OCI-LY7 (cell line): Measurements from ENCODE around the gene PAQR6. TPM values are rescaled to one million over a fixed set of nuclear protein-coding genes. Genes with fewer than 3 reads are reported as not detected.

Source experiments
- BruUV-seq: library from RNA; stranded (reverse); fragments of 400-500 nt; replicated peaks from 2 replicates; lab custom pipeline; 2021; lab: Mats Ljungman, UMichigan
- CTCF ChIA-PET: fragments of 300-600 bp; sonication (Branson Sonifier 250); formaldehyde crosslinking; loops from one replicate; lab custom pipeline; 2022; ENCODE audit warnings: antibody characterized with exemption; ENCODE audit not compliant: unreplicated experiment; lab: Charles Lee
- POLR2A ChIA-PET: fragments of 300-600 bp; sonication (Branson Sonifier 250); formaldehyde crosslinking; loops from one replicate; lab custom pipeline; 2022; ENCODE audit warnings: antibody characterized with exemption; lab: Charles Lee
- DNase-seq: peaks from one replicate; pipeline ENCODE4 v3.0.0-alpha.2; 2015; ENCODE audit warnings: low spot score
- H2AFZ ChIP-seq: fragments of 200-600 bp; sonication (generic), shearing (Covaris generic); 2 replicates; pipeline ENCODE4 v1.6.1; 2014; ENCODE audit warnings: mild to moderate bottlenecking, antibody characterized with exemption, low read length, moderate library complexity
- H3K27ac ChIP-seq: fragments of 200-600 bp; sonication (generic); 2 replicates; pipeline ENCODE4 v1.5.1; 2014; ENCODE audit warnings: mixed run types, low read depth, mild to moderate bottlenecking, moderate library complexity, low read length, inconsistent platforms; ENCODE audit not compliant: poor library complexity, severe bottlenecking
- H3K36me3 ChIP-seq: fragments of 200-600 bp; sonication (generic); 2 replicates; pipeline ENCODE4 v1.6.1; 2014; ENCODE audit warnings: mild to moderate bottlenecking, antibody characterized with exemption, low read length, moderate library complexity, mixed read lengths; ENCODE audit not compliant: insufficient read depth
- H3K4me1 ChIP-seq: fragments of 200-600 bp; sonication (generic); 2 replicates; pipeline ENCODE4 v1.5.1; 2014; ENCODE audit warnings: mild to moderate bottlenecking, low read length; ENCODE audit not compliant: insufficient read depth, poor library complexity, severe bottlenecking
- H3K4me2 ChIP-seq: fragments of 200-600 bp; sonication (generic); 2 replicates; pipeline ENCODE4 v1.6.1; 2014; ENCODE audit warnings: mild to moderate bottlenecking, low read length
- H3K4me3 ChIP-seq: fragments of 200-600 bp; sonication (generic); 2 replicates; pipeline ENCODE4 v1.5.1; 2014; ENCODE audit warnings: mild to moderate bottlenecking, low read depth, low read length; ENCODE audit not compliant: poor library complexity, severe bottlenecking
- H3K79me2 ChIP-seq: fragments of 200-600 bp; sonication (generic); 2 replicates; pipeline ENCODE4 v1.6.1; 2016; ENCODE audit warnings: low read depth, mild to moderate bottlenecking, low read length, moderate library complexity, mixed read lengths; ENCODE audit not compliant: insufficient read depth
- H3K9me2 ChIP-seq: fragments of 200-600 bp; sonication (generic); 2 replicates; pipeline ENCODE4 v1.6.1; 2016; ENCODE audit warnings: mild to moderate bottlenecking, low read length, mixed read lengths; ENCODE audit not compliant: insufficient read depth
- H3K9me3 ChIP-seq: fragments of 200-600 bp; sonication (generic); 2 replicates; pipeline ENCODE4 v1.6.1; 2014; ENCODE audit warnings: mild to moderate bottlenecking, mixed run types, low read length, mixed read lengths
- H4K20me1 ChIP-seq: fragments of 200-600 bp; sonication (generic); 2 replicates; pipeline ENCODE4 v1.6.1; 2014; ENCODE audit warnings: mild to moderate bottlenecking, antibody characterized with exemption, low read length, moderate library complexity, mixed read lengths; ENCODE audit not compliant: insufficient read depth
- EZH2phosphoT487 ChIP-seq: fragments of 200-600 bp; sonication (generic); IDR thresholded peaks from 2 replicates; pipeline ENCODE4 v1.6.1; 2018; ENCODE audit warnings: low read depth, borderline replicate concordance, mild to moderate bottlenecking, mixed run types, antibody characterized with exemption, low read length, moderate library complexity, mixed read lengths
- intact Hi-C: fragments of 100-400 bp; cut with micrococcal nuclease; formaldehyde crosslinking; loops from one replicate; pipeline ENCODE4 v1.10.0; 2022; ENCODE audit not compliant: unreplicated experiment
- total RNA-seq, 2 experiments: library from RNA; depleted of rRNA in 1 of 2; stranded (reverse); fragments of >200 nt in 1 of 2; shearing (Covaris generic) in 1 of 2; gene quantifications; 2 replicates each; pipeline ENCODE4 v1.2.3, GENCODE V29; 2014 to 2022
- TF ChIP-seq, protein P1 (sequence below): fragments of 200-600 bp; sonication (generic); conservative IDR thresholded peaks from 2 replicates; pipeline ENCODE4 v1.5.1; 2014; ENCODE audit warnings: mild to moderate bottlenecking, antibody characterized with exemption, low read length, moderate library complexity, mixed read lengths

Gene PAQR6
- total RNA-seq, 2 experiments from 2014 or later, result 4.2 to 15.7 TPM

DNA sequence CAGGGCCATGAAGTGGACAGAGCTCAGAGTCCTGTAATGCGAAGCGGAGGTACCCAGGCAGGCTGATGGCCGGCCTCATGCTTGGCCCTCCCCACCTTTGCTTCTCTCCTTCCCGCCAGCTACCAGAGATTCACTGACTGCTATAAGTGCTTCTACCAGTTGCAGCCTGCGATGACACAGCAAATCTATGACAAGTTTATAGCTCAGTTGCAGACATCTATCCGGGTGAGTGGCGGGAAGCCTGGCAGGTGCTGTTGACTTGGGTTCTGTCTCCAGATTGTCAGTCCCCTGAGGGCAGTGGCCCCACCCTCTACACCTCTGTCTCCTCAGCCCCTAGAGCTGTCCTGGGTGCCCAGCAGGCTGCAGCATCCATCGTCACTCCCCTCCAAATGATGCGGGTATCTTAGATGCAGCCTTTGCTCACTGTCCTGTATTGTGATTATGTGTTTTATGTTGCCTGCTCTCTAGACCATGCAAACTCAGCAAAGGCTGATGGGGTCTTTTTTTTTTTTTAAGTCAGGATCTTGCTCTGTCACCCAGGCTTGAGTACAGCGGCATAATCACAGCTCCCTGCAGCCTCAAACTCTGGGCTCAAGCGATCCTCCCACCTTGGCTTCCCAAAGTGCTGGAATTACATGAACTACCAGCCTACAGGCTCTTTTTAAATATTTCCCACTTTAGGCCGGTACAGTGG is 15.5 kb downstream of the PAQR6 start:
- H3K9me2 ChIP-seq, result no peaks in the 10 kb centered on the region
- no peak for TF ChIP-seq EZH2phosphoT487
- TF ChIP-seq, protein P1, sequence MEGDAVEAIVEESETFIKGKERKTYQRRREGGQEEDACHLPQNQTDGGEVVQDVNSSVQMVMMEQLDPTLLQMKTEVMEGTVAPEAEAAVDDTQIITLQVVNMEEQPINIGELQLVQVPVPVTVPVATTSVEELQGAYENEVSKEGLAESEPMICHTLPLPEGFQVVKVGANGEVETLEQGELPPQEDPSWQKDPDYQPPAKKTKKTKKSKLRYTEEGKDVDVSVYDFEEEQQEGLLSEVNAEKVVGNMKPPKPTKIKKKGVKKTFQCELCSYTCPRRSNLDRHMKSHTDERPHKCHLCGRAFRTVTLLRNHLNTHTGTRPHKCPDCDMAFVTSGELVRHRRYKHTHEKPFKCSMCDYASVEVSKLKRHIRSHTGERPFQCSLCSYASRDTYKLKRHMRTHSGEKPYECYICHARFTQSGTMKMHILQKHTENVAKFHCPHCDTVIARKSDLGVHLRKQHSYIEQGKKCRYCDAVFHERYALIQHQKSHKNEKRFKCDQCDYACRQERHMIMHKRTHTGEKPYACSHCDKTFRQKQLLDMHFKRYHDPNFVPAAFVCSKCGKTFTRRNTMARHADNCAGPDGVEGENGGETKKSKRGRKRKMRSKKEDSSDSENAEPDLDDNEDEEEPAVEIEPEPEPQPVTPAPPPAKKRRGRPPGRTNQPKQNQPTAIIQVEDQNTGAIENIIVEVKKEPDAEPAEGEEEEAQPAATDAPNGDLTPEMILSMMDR, result no peak
- H3K79me2 ChIP-seq, result no peaks in the 10 kb centered on the region
- no peaks in the 10 kb centered on the region for H3K4me1 ChIP-seq
- CTCF ChIA-PET, result no interaction called here
- H3K36me3 ChIP-seq, result peaks cover 35% of the 10 kb centered on the region
- intact Hi-C loops, result no loop called here
- H2AFZ ChIP-seq, result no peak overlapping the region
- BruUV-seq, result no TSS peak
- no peak overlapping the region for H3K27ac ChIP-seq
- DNase-seq, result no peak
- POLR2A ChIA-PET, result interaction anchor here (0.6 to 1.3 kb wide), 5 partner anchors 9 to 251 kb away, joined by 3 to 6 read pairs (median 3); no protein-coding TSS in a partner anchor
- H3K4me2 ChIP-seq, result no peak overlapping the region
- no peaks in the 10 kb centered on the region for H4K20me1 ChIP-seq
- H3K9me3 ChIP-seq, result no peaks in the 10 kb centered on the region
- no peak overlapping the region for H3K4me3 ChIP-seq

DNA sequence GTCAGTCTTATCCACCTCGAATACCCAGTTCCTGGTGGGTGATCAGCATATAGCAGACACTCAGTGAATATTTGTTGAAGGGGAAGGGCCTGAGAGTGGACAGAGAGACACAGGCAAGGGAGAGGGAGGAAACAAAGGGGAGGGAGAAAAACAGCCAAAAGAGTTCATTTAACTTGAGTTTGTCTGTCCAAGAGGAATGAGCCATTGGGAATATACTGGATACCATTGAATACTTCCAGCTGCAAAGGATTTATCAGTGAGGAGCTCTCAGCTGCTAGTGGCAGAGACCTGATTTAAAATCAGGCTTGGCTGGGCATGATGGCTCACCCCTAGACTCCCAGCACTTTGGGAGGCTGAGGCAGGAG is 17.4 kb downstream of the PAQR6 start:
- ChIA-PET POLR2A (interaction anchor here (0.6 kb wide), 1 partner anchor 93 kb away, joined by 3 read pairs; no protein-coding TSS in a partner anchor), CTCF (no interaction called here)
- Histone ChIP-seq H3K79me2 (no peaks in the 10 kb centered on the region), H2AFZ (no peak overlapping the region), H3K36me3 (peaks cover 26% of the 10 kb centered on the region), H4K20me1 (no peaks in the 10 kb centered on the region), H3K4me2 (no peak overlapping the region), H3K27ac (no peak overlapping the region), H3K4me3 (no peak overlapping the region), H3K4me1 (peaks cover 14% of the 10 kb centered on the region), H3K9me3 (no peaks in the 10 kb centered on the region), H3K9me2 (no peaks in the 10 kb centered on the region)
- DNase-seq, result no peak
- no TSS peak for BruUV-seq
- no peak for TF ChIP-seq EZH2phosphoT487
- TF ChIP-seq, protein P1, result no peak
- intact Hi-C loops, result no loop called here

DNA sequence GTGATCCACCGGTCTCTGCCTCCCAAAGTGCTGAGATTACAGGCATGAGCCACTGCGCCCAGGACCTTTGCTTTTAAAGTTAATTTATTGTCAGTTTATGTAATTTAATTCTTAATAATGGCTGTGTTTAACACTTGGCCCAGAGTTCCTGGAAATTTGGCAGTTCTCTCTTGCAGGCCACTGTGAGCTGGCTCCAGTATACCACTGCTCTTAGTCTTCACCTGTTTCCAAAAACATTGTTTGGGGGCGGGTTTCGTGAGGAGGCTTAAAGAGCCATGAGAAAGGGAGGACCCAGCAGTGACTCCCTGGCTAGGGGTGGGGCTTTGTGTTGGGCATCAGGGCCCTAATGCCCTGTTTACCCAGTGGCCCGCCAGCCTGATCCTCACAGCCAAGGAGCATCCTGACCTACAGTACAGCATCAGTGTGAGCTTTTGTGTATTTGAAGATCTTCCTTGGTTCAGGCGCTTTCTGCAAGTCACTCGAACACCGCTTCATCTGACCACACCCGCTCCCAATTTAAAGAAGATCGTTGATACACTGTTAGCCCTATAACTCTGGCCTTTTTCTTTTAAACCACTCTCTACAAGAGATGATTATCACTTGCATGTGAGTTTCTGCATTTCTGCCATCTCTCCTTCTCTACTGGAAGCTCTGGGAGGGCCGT is 17.9 kb downstream of the PAQR6 start:
- POLR2A ChIA-PET, result interaction anchor here (0.5 kb wide), 1 partner anchor 87 kb away, joined by 3 read pairs; no protein-coding TSS in a partner anchor
- CTCF ChIA-PET, result no interaction called here
- no peak overlapping the region for H3K4me2 ChIP-seq
- no peak overlapping the region for H2AFZ ChIP-seq
- no peaks in the 10 kb centered on the region for H3K79me2 ChIP-seq
- H3K9me2 ChIP-seq, result no peaks in the 10 kb centered on the region
- H4K20me1 ChIP-seq, result no peaks in the 10 kb centered on the region
- H3K9me3 ChIP-seq, result no peaks in the 10 kb centered on the region
- intact Hi-C loops, result loop anchor here (5.0 kb wide), 1 partner anchor 138 kb away; no protein-coding TSS in a partner anchor
- peaks cover 15% of the 10 kb centered on the region for H3K4me1 ChIP-seq
- DNase-seq, result no peak
- no peak for TF ChIP-seq EZH2phosphoT487
- TF ChIP-seq, protein P1, result no peak
- no TSS peak for BruUV-seq
- H3K27ac ChIP-seq, result no peak overlapping the region
- peaks cover 26% of the 10 kb centered on the region for H3K36me3 ChIP-seq
- H3K4me3 ChIP-seq, result no peak overlapping the region
